Daoy (cell line): ENCODE data around the gene KCNIP1. TPM values are rescaled to one million over a fixed set of nuclear protein-coding genes. Genes with fewer than 3 reads are reported as not detected.
A peak's percentile ranks its signal among the peaks of the same experiment; 100 is the strongest.

Experiments used
- DNase-seq: peaks from one replicate; pipeline ENCODE4 v3.0.0-alpha.2; 2015; ENCODE audit warnings: low read depth
- total RNA-seq: library from RNA; depleted of rRNA; stranded (reverse); fragments of >200 nt; shearing (Covaris generic); gene quantifications from 2 replicates; pipeline ENCODE4 v1.2.3, GENCODE V29; 2014; rRNA removed

The KCNIP1 gene
- total RNA-seq, 1 experiment from 2014 or later: 1.9 TPM

- DNase-seq: no peak
These were observed 278.1 kb downstream of the KCNIP1 start for GRCh38 chr5:170781946-170782345.

- DNase-seq: peak; percentile 54
These were observed 278.6 kb downstream of the KCNIP1 start for GRCh38 chr5:170782438-170782837.

GRCh38 chr5:170783498-170784247 is 279.9 kb downstream of the KCNIP1 start, which contains the start of gene GABRP:
GABRP (plus strand) TSS chr5:170783725; CDS start chr5:170788616, 4,891 bp downstream.
- no peak for DNase-seq

GRCh38 chr5:170785416-170785815 is 281.6 kb downstream of the KCNIP1 start:
- DNase-seq: no peak

Other genes starting within 250 kb of the KCNIP1 start
- gene LCP2, start 206.2 kb upstream of the KCNIP1 start, total RNA-seq: not detected in 2 replicates
- 0.80 and 0.86 TPM in 2 replicates for gene KCNMB1, start 114.7 kb upstream of the KCNIP1 start, total RNA-seq